Glomerular endothelial cell (primary cell): Measurements from ENCODE around the gene ERBB4. TPM values are rescaled to one million over a fixed set of nuclear protein-coding genes. Genes with fewer than 3 reads are reported as not detected.
"Not testable (repeated sequence)": the region's sequence is repeated elsewhere in the genome, so short reads cannot be mapped to it uniquely, and the experiment has no call there.

ENCODE experiments used
- DNase-seq: peaks from one replicate; pipeline ENCODE4 v3.0.0-alpha.2; 2011; ENCODE audit warnings: low read depth, low spot score; ENCODE audit errors: extremely low read depth
- total RNA-seq: library from RNA; depleted of rRNA; stranded (reverse); fragments of >200 nt; gene quantifications from 2 replicates; pipeline ENCODE4 v1.2.3, GENCODE V29; 2015

The ERBB4 gene
- total RNA-seq, 1 donor from 2014 or later = 0.18 TPM

- no peak for DNase-seq
These were observed 8.2 kb downstream of the ERBB4 start for GRCh38 chr2:212530373-212530772.

- DNase-seq = no peak
These were observed 10.3 kb downstream of the ERBB4 start for GRCh38 chr2:212528106-212528856.

- DNase-seq = no peak
These were observed 12.5 kb downstream of the ERBB4 start for GRCh38 chr2:212526059-212526458.

GRCh38 chr2:212523756-212524155 lies 14.8 kb downstream of the ERBB4 start:
- DNase-seq = no peak

GRCh38 chr2:212520340-212520739 lies 18.3 kb downstream of the ERBB4 start:
- DNase-seq = no peak

GRCh38 chr2:212517693-212518092 lies 20.9 kb downstream of the ERBB4 start:
- DNase-seq = no peak

- DNase-seq = no peak
These were observed 33.0 kb downstream of the ERBB4 start for GRCh38 chr2:212505586-212505985.

- no peak for DNase-seq
These were observed 43.6 kb downstream of the ERBB4 start for GRCh38 chr2:212495046-212495445.

GRCh38 chr2:212494418-212495020 lies 44.1 kb downstream of the ERBB4 start:
- no peak for DNase-seq

GRCh38 chr2:212489719-212490346 lies 48.8 kb downstream of the ERBB4 start:
- no peak for DNase-seq

- no peak for DNase-seq
These were observed 50.0 kb downstream of the ERBB4 start for GRCh38 chr2:212488611-212489010.

GRCh38 chr2:212484563-212485080 lies 54.0 kb downstream of the ERBB4 start:
- DNase-seq = no peak

GRCh38 chr2:212480447-212480846 lies 58.2 kb downstream of the ERBB4 start:
- DNase-seq = no peak

GRCh38 chr2:212477571-212477970 lies 61.0 kb downstream of the ERBB4 start:
- no peak for DNase-seq

- no peak for DNase-seq
These were observed 65.4 kb downstream of the ERBB4 start for GRCh38 chr2:212473211-212473610.

- DNase-seq = not testable (repeated sequence)
These were observed 71.1 kb downstream of the ERBB4 start for GRCh38 chr2:212467551-212467950.

- DNase-seq = no peak
These were observed 73.1 kb downstream of the ERBB4 start for GRCh38 chr2:212465456-212465855.

- DNase-seq = not testable (repeated sequence)
These were observed 76.9 kb downstream of the ERBB4 start for GRCh38 chr2:212461708-212462107.

- DNase-seq = no peak
These were observed 84.5 kb downstream of the ERBB4 start for GRCh38 chr2:212454149-212454548.

- no peak for DNase-seq
These were observed 86.8 kb downstream of the ERBB4 start for GRCh38 chr2:212451786-212452231.

GRCh38 chr2:212448698-212449097 lies 89.9 kb downstream of the ERBB4 start:
- no peak for DNase-seq

GRCh38 chr2:212441821-212442220 lies 96.8 kb downstream of the ERBB4 start:
- DNase-seq = no peak
